BLaER1 treated with 17β-estradiol and CSF1 and Interleukin-3, amounts not matched to agents 10 nM and 100 nM (cell line): ENCODE measurements around the gene ZNF664.

ENCODE experiments used
- H3K27ac ChIP-seq, 11 experiments: shearing (Covaris generic); formaldehyde crosslinking; 2 replicates each; pipeline ENCODE4 v1.8.1; 2022
- H3K27me3 ChIP-seq, 11 experiments: shearing (Covaris generic); formaldehyde crosslinking; 2 replicates each; pipeline ENCODE4 v1.8.1; 2022
- H3K36me3 ChIP-seq, 11 experiments: shearing (Covaris generic); formaldehyde crosslinking; 2 replicates each; pipeline ENCODE4 v1.8.1; 2022
- H3K4me1 ChIP-seq, 10 experiments: shearing (Covaris generic); formaldehyde crosslinking; 2 replicates each; pipeline ENCODE4 v1.8.1; 2022
- H3K4me2 ChIP-seq, 11 experiments: shearing (Covaris generic); formaldehyde crosslinking; 2 replicates each; pipeline ENCODE4 v1.8.1; 2022
- H3K4me3 ChIP-seq, 10 experiments: shearing (Covaris generic); formaldehyde crosslinking; 2 replicates each; pipeline ENCODE4 v1.8.1; 2022
- H3K9ac ChIP-seq, 11 experiments: shearing (Covaris generic); formaldehyde crosslinking; 2 replicates each; pipeline ENCODE4 v1.8.1; 2022
- H3K9me3 ChIP-seq, 11 experiments: shearing (Covaris generic); formaldehyde crosslinking; replicated peaks in 1 of 11; 2 replicates each; pipeline ENCODE4 v1.8.1; 2022
- H4K20me1 ChIP-seq, 11 experiments: shearing (Covaris generic); formaldehyde crosslinking; 2 replicates each; pipeline ENCODE4 v1.8.1; 2022
- Cebpa-rat ChIP-seq, 11 experiments: shearing (Covaris generic); IDR thresholded peaks; 2 replicates each; pipeline ENCODE4 v1.8.1; 2022

The ZNF664 gene

GRCh38 chr12:123966596-123966995 is 6.4 kb upstream of the ZNF664 start:
- peak overlapping the region in 4 of 11 experiments; percentile 6 to 24 (median 16); a peak in 2 of 22 replicates for H3K4me2 ChIP-seq
- H3K27me3 ChIP-seq: peaks cover 0 to 6% (median 3%) of the 10 kb centered on the region in 11 experiments; a peak in 7 of 22 replicates
- peaks cover 5 to 20% (median 15%) of the 10 kb centered on the region in 10 experiments; a peak in 17 of 20 replicates for H3K4me1 ChIP-seq
- no peak overlapping the region for H3K27ac ChIP-seq
- H3K9ac ChIP-seq: no peak overlapping the region
- H4K20me1 ChIP-seq: peaks cover 0 to 94% (median 54%) of the 10 kb centered on the region in 11 experiments; a peak in 15 of 22 replicates
- TF ChIP-seq Cebpa-rat (IDR thresholded peaks at IDR 0.05): no peak
- H3K9me3 ChIP-seq: no peaks in the 10 kb centered on the region
- H3K36me3 ChIP-seq: peaks cover 0 to 20% (median 0%) of the 10 kb centered on the region in 11 experiments; a peak in 2 of 22 replicates
- H3K4me3 ChIP-seq: no peak overlapping the region

GRCh38 chr12:123967121-123967586 is 5.9 kb upstream of the ZNF664 start:
- peaks cover 0 to 91% (median 51%) of the 10 kb centered on the region in 11 experiments; a peak in 15 of 22 replicates for H4K20me1 ChIP-seq
- H3K9me3 ChIP-seq: no peaks in the 10 kb centered on the region
- peaks cover 0 to 20% (median 0%) of the 10 kb centered on the region in 11 experiments; a peak in 2 of 22 replicates for H3K36me3 ChIP-seq
- no peak overlapping the region for H3K9ac ChIP-seq
- H3K27ac ChIP-seq: no peak overlapping the region
- TF ChIP-seq Cebpa-rat (IDR thresholded peaks at IDR 0.05): no peak
- H3K4me3 ChIP-seq: no peak overlapping the region
- H3K4me1 ChIP-seq: peaks cover 9 to 25% (median 16%) of the 10 kb centered on the region in 10 experiments; a peak in 18 of 20 replicates
- peaks cover 0 to 12% (median 8%) of the 10 kb centered on the region in 11 experiments; a peak in 10 of 22 replicates for H3K27me3 ChIP-seq
- peak overlapping the region in 4 of 11 experiments; percentile 6 to 24 (median 16); a peak in 5 of 22 replicates for H3K4me2 ChIP-seq

- Histone ChIP-seq H3K4me2 (peak overlapping the region; percentile 79 to 100 (median 99)), H4K20me1 (peaks cover 0 to 85% (median 36%) of the 10 kb centered on the region in 11 experiments; a peak in 14 of 22 replicates), H3K4me1 (peaks cover 21 to 38% (median 29%) of the 10 kb centered on the region in 10 experiments), H3K9me3 (no peaks in the 10 kb centered on the region), H3K9ac (peak overlapping the region; percentile 68 to 95 (median 85); a peak in 21 of 22 replicates), H3K4me3 (peak overlapping the region; percentile 94 to 99 (median 97)), H3K36me3 (peaks cover 10 to 25% (median 12%) of the 10 kb centered on the region in 11 experiments; a peak in 21 of 22 replicates), H3K27me3 (peaks cover 0 to 15% (median 9%) of the 10 kb centered on the region in 11 experiments; a peak in 10 of 22 replicates), H3K27ac (peak overlapping the region in 3 of 11 experiments; percentile 80 to 85 (median 81); a peak in 4 of 22 replicates)
- TF ChIP-seq Cebpa-rat (IDR thresholded peaks at IDR 0.05): no peak
These were observed 1.6 kb upstream of the ZNF664 start for GRCh38 chr12:123971449-123971769.

GRCh38 chr12:123971770-123972456 is 1.1 kb upstream of the ZNF664 start:
- H4K20me1 ChIP-seq: peaks cover 0 to 85% (median 31%) of the 10 kb centered on the region in 11 experiments; a peak in 14 of 22 replicates
- peak overlapping the region; percentile 94 to 99 (median 97) for H3K4me3 ChIP-seq
- peaks cover 0 to 15% (median 9%) of the 10 kb centered on the region in 11 experiments; a peak in 10 of 22 replicates for H3K27me3 ChIP-seq
- no peaks in the 10 kb centered on the region for H3K9me3 ChIP-seq
- H3K36me3 ChIP-seq: peaks cover 14 to 25% (median 17%) of the 10 kb centered on the region in 11 experiments; a peak in 21 of 22 replicates
- peak overlapping the region; percentile 58 to 85 (median 73); a peak in 21 of 22 replicates for H3K27ac ChIP-seq
- peaks cover 19 to 38% (median 27%) of the 10 kb centered on the region in 10 experiments for H3K4me1 ChIP-seq
- no peak for TF ChIP-seq Cebpa-rat (IDR thresholded peaks at IDR 0.05)
- H3K4me2 ChIP-seq: peak overlapping the region; percentile 79 to 100 (median 99)
- peak overlapping the region; percentile 68 to 95 (median 85) for H3K9ac ChIP-seq

GRCh38 chr12:123973552-123974341 is 732 bp downstream of the ZNF664 start:
- no peaks in the 10 kb centered on the region for H3K9me3 ChIP-seq
- H3K9ac ChIP-seq: peak overlapping the region; percentile 84 to 94 (median 89)
- H3K4me2 ChIP-seq: peak overlapping the region; percentile 85 to 98 (median 94)
- no peak for TF ChIP-seq Cebpa-rat (IDR thresholded peaks at IDR 0.05)
- H4K20me1 ChIP-seq: peaks cover 0 to 68% (median 22%) of the 10 kb centered on the region in 11 experiments; a peak in 15 of 22 replicates
- H3K4me3 ChIP-seq: peak overlapping the region; percentile 94 to 99 (median 97)
- H3K4me1 ChIP-seq: peaks cover 13 to 33% (median 24%) of the 10 kb centered on the region in 10 experiments
- peaks cover 17 to 36% (median 27%) of the 10 kb centered on the region in 11 experiments; a peak in 21 of 22 replicates for H3K36me3 ChIP-seq
- H3K27ac ChIP-seq: peak overlapping the region; percentile 53 to 88 (median 80); a peak in 21 of 22 replicates
- H3K27me3 ChIP-seq: peaks cover 0 to 15% (median 9%) of the 10 kb centered on the region in 11 experiments; a peak in 10 of 22 replicates

GRCh38 chr12:123976227-123976826 is 3.3 kb downstream of the ZNF664 start:
- no peak for TF ChIP-seq Cebpa-rat (IDR thresholded peaks at IDR 0.05)
- H3K27me3 ChIP-seq: peaks cover 0 to 12% (median 8%) of the 10 kb centered on the region in 11 experiments; a peak in 10 of 22 replicates
- no peak overlapping the region for H3K4me2 ChIP-seq
- no peak overlapping the region for H3K9ac ChIP-seq
- no peaks in the 10 kb centered on the region for H3K9me3 ChIP-seq
- H3K27ac ChIP-seq: no peak overlapping the region
- peaks cover 11 to 27% (median 19%) of the 10 kb centered on the region in 10 experiments for H3K4me1 ChIP-seq
- H3K36me3 ChIP-seq: peaks cover 20 to 58% (median 38%) of the 10 kb centered on the region in 11 experiments; a peak in 21 of 22 replicates
- H4K20me1 ChIP-seq: peaks cover 0 to 55% (median 23%) of the 10 kb centered on the region in 11 experiments; a peak in 14 of 22 replicates
- no peak overlapping the region for H3K4me3 ChIP-seq

- peaks cover 23 to 75% (median 52%) of the 10 kb centered on the region in 11 experiments; a peak in 21 of 22 replicates for H3K36me3 ChIP-seq
- no peak overlapping the region for H3K4me3 ChIP-seq
- H3K9ac ChIP-seq: no peak overlapping the region
- H3K27me3 ChIP-seq: no peaks in the 10 kb centered on the region
- peaks cover 5 to 11% (median 10%) of the 10 kb centered on the region in 10 experiments for H3K4me1 ChIP-seq
- peaks cover 21 to 66% (median 48%) of the 10 kb centered on the region in 11 experiments; a peak in 20 of 22 replicates for H4K20me1 ChIP-seq
- H3K27ac ChIP-seq: no peak overlapping the region
- H3K4me2 ChIP-seq: no peak overlapping the region
- TF ChIP-seq Cebpa-rat (IDR thresholded peaks at IDR 0.05): no peak
- H3K9me3 ChIP-seq: no peaks in the 10 kb centered on the region
These were observed 6.6 kb downstream of the ZNF664 start for GRCh38 chr12:123979566-123979965.

- Histone ChIP-seq H3K4me2 (no peak overlapping the region), H3K4me1 (peaks cover 13 to 26% (median 18%) of the 10 kb centered on the region in 10 experiments), H3K27me3 (no peaks in the 10 kb centered on the region), H3K36me3 (peaks cover 6 to 53% (median 40%) of the 10 kb centered on the region in 11 experiments; a peak in 20 of 22 replicates), H3K27ac (no peak overlapping the region), H3K4me3 (no peak overlapping the region), H3K9ac (no peak overlapping the region), H4K20me1 (peaks cover 39 to 69% (median 56%) of the 10 kb centered on the region in 11 experiments; a peak in 21 of 22 replicates), H3K9me3 (no peaks in the 10 kb centered on the region)
- no peak for TF ChIP-seq Cebpa-rat (IDR thresholded peaks at IDR 0.05)
These were observed 9.3 kb downstream of the ZNF664 start for GRCh38 chr12:123982269-123982668.
